Bone marrow (tissue), 2 donors: ENCODE measurements around the gene ACADVL.

Experiments
- DNase-seq, 2 donors: peaks; one replicate each; lab custom pipeline; 2025; lab: John Stamatoyannopoulos, UW

ACADVL gene

DNA sequence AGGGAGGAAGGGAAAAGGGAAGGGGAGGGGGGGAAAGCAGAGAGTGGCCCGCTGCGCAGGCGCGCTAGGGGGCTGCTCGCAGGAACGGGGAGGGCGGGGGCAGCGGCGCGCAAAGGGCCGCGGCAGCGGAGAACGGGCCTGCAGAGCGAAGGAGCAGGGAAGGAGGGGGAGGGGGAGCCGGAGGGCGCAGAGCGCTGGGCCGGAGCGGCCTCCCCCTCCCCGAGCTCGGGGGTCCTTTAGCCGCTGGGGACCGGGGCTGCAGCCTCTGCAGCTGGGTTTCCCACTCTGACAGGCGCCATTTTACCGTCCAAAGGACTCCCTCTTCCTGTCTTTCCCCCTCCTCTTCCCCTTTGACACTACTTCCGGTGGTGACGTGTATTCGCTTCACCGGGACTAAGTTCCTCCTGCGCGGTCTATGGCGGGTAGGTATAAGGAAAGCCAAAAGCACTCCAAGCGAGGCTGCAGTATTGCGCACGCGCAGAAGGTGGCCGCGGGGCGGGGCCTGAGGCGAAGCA lies 32.0 kb downstream of the ACADVL start, which contains the start of gene CTDNEP1:
CTDNEP1 (minus strand) TSS at position 74 of the 515 bp plus-strand sequence. CDS start 438 bp downstream, outside the sequence.
- DNase-seq, result peak; percentile 98 to 99

DNA sequence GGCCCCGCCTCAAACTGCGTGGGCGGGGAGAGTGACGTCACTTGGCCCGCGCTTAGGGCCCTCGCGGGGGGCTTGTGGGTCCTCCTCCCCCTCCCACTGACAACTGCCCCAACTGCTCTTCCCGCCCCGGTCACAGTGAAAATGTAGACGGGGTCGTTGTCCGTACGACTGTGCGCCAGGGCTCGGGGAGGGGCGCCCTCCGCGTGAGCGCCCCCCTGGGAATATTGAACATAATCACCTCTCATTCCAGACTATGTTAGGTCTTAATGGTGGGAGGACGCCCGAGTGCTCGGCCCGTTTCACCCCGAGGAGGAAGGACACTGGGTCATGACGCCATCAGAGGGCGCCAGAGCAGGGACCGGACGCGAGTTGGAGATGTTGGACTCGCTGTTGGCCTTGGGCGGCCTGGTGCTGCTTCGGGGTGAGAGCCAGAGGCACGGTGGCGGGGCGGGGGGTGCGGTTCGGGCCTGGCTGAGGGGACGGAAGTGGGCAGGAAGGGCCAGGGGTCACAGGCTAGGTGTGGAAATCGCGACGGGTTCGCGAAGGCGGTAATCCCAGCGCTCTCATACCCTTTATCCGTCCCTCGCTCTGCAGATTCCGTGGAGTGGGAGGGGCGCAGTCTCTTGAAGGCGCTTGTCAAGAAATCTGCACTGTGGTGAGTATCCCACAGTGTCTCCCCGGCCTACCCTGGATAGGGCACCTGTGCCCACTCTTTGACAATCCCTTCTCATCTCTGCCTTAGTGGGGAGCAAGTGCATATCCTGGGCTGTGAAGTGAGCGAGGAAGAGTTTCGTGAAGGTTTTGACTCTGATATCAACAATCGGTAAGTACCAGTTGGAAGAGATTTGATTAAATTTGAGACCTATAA lies 32.7 kb downstream of the ACADVL start, which contains the start of gene ELP5:
ELP5 (plus strand) TSS at position 40 of the 868 bp plus-strand sequence; CDS start at position 376, 336 bp downstream.
- peak; percentile 89 to 98 for DNase-seq

- DNase-seq, result no peak
These were observed 33.3 kb downstream of the ACADVL start for GRCh38 chr17:7253082-7253481.

- no peak for DNase-seq
These were observed 34.8 kb downstream of the ACADVL start for GRCh38 chr17:7254511-7254910.

DNA sequence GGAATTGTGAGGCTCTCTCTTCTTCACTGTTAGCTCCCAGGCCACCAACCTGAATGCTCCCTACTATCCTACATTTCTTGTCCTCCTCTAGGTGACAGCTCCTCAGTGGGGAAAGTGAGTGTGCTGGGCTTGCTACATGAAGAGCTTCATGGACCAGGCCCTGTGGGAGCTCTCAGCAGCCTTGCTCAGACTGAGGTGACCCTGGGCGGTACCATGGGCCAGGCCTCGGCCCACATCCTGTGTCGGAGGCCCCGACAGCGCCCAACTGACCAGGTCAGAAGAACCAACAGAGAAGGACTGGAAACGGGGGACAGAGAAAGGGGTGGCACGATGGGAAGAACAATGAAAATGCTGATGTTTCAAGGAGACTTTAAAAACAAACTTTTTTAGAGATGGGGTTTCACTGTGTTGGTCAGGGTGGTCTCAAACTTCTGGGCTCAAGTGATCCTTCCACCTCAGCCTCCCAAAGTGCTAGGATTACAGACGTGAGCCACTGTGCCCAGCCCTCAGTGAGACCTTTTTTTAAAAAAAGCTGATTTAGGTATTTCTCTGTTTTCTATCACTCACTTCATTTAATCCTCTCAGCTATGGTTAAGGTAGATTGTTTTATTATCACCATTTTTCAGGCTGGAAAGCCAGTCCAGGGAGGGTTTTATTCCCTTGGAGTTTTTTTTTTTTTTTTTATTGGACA lies 37.2 kb downstream of the ACADVL start:
- no peak for DNase-seq

DNA sequence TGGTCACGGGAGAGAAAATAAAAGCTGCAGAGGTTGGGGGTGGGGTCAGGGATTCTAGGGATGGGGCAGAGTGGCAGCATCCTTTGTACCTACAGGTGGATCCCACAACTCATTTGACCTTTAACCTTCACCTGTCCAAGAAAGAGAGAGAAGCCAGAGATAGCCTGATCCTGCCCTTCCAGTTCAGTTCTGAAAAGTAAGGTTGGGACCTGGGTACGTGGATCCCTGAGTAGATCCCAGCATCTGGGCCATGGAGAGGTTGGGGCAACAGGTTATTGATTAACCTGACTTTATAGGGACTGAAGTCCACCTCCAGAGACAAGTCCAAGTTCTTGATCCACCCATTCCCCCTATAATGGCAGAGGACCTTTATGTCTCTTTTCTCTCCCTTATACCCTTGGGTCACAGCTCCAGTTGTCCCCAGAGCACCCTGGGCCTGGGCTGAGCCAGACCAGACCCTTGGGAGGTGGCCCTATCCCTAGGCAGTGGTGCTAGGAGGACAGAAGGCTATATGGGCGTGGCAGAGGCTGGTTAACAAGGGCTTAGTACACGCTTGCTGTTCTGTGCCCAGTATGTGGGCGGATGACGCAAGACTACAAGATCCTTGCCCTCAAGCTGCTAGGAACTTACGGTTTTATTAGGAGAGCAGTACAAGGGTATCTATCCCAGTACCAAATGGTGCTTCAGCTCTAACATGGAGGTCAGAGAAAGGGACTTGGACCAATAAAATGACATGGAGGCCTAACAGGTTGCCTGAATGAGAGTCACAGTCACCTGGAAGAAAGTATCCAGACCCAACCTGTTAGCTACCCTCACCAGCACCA lies 39.2 kb downstream of the ACADVL start:
- no peak for DNase-seq

- no peak for DNase-seq
These were observed 39.8 kb downstream of the ACADVL start for GRCh38 chr17:7259555-7259889.

DNA sequence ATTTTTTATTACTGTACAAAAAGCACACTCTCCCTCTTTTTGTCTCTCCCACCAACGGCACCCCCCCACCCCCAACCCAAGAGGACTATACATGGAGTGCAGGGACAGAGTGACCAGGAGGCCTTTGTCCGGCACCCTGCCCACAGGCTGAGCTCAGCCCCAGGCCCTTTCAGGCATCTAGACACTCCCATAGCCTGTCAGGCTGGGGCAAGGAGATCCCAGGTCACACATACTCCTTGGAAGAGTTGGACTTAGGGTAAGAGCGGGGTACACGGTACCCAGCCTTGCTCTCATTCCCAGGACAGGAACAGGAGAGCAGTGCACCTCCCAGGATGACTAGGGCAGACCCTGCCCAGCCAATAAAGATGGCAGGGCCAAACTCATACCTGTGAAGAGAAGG lies 40.4 kb downstream of the ACADVL start:
- DNase-seq, result no peak

- DNase-seq, result no peak
These were observed 41.1 kb downstream of the ACADVL start for GRCh38 chr17:7260651-7261378.

DNA sequence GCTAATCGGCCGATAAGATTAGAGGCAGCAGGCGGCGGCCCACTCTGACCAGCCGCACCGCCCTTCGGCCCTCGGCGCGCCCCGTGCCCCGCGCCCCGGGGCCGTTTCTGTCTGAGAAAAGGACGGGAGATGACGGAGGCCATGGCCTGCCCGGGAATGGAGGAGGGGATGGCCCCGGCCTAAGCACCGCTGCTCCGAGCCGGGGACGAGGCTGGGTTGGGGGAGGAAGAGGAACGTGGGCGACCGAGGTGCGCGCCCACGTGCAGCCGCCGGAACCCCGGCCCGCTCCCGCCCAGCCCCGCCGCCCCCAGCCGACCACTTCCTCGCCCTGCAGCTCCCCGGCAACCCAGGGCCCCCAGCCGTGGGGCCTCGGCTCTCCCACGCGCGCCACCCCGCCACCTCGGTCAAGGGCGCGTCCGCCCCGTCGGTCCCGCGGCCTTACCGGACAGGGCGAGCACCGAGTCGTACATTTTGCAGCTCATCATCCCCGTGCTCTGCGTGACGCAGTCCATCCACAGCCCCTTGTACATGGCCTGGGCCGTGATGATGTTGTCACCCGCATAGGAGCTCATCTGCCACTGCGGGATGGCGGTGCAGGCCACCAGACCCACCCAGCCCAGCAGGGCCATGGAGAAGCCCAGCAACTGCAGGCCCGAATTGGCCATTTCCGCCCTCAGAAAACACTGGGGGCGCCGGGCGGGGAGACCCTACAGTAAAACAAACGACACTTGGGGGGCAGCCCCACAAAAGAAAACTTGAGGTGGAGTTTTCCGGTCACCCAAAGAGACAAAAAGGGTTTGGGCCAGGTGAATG lies 41.8 kb downstream of the ACADVL start:
- no peak for DNase-seq

- DNase-seq, result no peak
These were observed 42.6 kb downstream of the ACADVL start, which contains the start of gene CLDN7 for GRCh38 chr17:7262192-7262934. TSS of gene CLDN7 (minus strand) at chr17:7262478. CDS start at chr17:7262043, 435 bp downstream.

DNA sequence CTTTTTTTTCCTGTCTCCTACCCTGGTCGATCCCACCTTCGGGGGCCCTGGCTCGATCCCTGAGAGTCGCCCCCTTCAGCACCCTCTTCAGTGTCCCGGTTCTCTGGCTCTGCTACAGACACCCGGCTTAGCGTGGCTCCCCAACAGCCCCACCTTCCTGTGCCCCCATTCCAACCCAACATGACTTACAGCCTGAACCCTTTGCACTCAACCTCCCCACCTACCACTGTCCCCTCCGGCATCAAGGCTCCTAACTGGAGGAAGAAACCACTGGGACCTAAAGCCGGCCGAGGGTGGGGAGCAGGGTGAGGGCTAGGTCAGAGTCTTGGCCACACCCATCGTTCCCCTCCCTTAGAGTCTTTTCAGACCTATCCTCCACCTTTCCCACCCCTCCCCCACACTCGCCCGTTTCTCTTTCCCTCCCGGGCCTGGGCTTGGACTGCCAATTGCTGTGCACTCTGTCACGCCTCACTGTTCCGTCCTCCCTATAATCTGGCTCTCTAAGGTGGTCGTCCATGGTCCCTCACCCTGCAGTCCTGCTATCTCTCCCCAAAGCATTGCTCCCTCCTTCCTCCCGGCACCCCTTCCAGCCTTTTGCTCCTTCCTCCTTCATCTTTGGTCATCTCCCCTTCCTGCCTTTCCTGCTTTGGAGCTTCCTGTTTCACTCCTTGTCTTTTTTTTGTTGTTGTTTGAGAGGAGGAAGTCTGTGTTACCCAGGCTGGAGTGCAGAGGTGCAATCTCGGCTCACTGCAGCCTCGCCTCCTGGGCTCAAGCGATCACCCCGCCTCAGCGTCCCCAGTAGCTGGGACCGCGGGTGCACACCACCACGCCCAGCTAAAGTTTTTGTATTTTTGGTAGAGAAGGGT lies 43.4 kb downstream of the ACADVL start:
- DNase-seq, result no peak

GRCh38 chr17:7263801-7264078 lies 44.0 kb downstream of the ACADVL start:
- DNase-seq, result no peak

DNA sequence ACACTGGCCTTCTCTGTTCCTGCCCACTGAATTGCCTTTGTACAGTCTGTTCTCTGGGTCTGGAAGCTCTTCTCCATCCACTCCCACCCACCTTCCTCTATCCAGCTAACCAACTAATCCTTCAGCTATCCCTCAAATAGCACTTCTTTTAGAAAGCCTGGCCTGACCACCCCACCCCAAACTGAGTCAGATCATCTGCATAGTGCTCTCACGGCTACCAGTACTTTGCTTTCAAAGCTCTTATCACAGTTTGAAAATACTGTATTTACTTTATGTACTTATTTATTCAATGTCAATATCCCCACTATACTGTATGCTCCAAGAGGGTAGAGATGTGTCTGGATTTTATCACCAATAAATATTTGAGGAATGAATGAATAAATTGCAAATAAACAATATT lies 47.0 kb downstream of the ACADVL start:
- no peak for DNase-seq
